K562 (cell line): Measurements from ENCODE around the gene LEMD1. TPM values are rescaled to one million over a fixed set of nuclear protein-coding genes. Genes with fewer than 3 reads are reported as not detected.

Source experiments
- ELF4 ChIP-seq: fragments of 450-650 bp; formaldehyde crosslinking; IDR thresholded peaks from 2 replicates; pipeline ENCODE4 v1.4.0; 2022; ENCODE audit warnings: missing genetic modification characterization
- ESRRB ChIP-seq: fragments of 250-450 bp; sonication (Bioruptor Pico); IDR thresholded peaks from 2 replicates; pipeline ENCODE4 v1.5.0; 2020; ENCODE audit warnings: mild to moderate bottlenecking, moderate library complexity, borderline replicate concordance
- ETV5 ChIP-seq: sonication (generic); formaldehyde crosslinking; IDR thresholded peaks from 2 replicates; pipeline ENCODE4 v1.4.0; 2020; ENCODE audit warnings: low read depth, mild to moderate bottlenecking, missing genetic modification reagents
- FUS ChIP-seq: fragments of 200-400 bp; formaldehyde crosslinking; optimal IDR thresholded peaks from 2 replicates; pipeline ENCODE3; 2017; ENCODE audit warnings: low read depth, low read length
- KAT7 ChIP-seq: sonication (generic); formaldehyde crosslinking; IDR thresholded peaks from 2 replicates; pipeline ENCODE4 v1.8.0; 2022; ENCODE audit warnings: missing genetic modification reagents, mild to moderate bottlenecking, borderline replicate concordance
- MAX ChIP-seq: sonication (generic); formaldehyde crosslinking; IDR thresholded peaks from 2 replicates; pipeline ENCODE4 v1.9.0; 2022; ENCODE audit warnings: mild to moderate bottlenecking, missing genetic modification reagents
- NEUROD1 ChIP-seq: fragments of 150-350 bp; IDR thresholded peaks from 2 replicates; pipeline ENCODE4 v1.6.1; 2014; ENCODE audit warnings: borderline replicate concordance, low read length, low read depth; ENCODE audit not compliant: partially characterized antibody
- NFIX ChIP-seq: fragments of 250-450 bp; sonication (Bioruptor Pico); IDR thresholded peaks from 2 replicates; pipeline ENCODE4 v1.4.0; 2020; ENCODE audit warnings: low read depth, mild to moderate bottlenecking, moderate library complexity
- PHTF2 ChIP-seq: fragments of 250-450 bp; sonication (Bioruptor Pico); IDR thresholded peaks from 2 replicates; pipeline ENCODE4 v1.5.0; 2021; ENCODE audit warnings: mild to moderate bottlenecking
- RAD21 ChIP-seq, 2 experiments: fragments of 250-450 bp in 1 of 2; fragments of 450-650 bp in 1 of 2; sonication (Bioruptor Pico) in 1 of 2; formaldehyde crosslinking in 1 of 2; IDR thresholded peaks in 1 of 2; conservative IDR thresholded peaks in 1 of 2; 2 replicates each; pipeline versions ENCODE4 v1.4.0 to v1.8.0; 2020 to 2022; ENCODE audit warnings: mild to moderate bottlenecking in 2 of 2, moderate library complexity in 1 of 2
- RBM34 ChIP-seq: fragments of 200-400 bp; formaldehyde crosslinking; IDR thresholded peaks from 2 replicates; pipeline ENCODE4 v1.6.1; 2018; ENCODE audit warnings: low read length, borderline replicate concordance; ENCODE audit not compliant: insufficient read depth
- SMARCA4 ChIP-seq: fragments of 450-650 bp; IDR thresholded peaks from 2 replicates; pipeline ENCODE4 v1.6.1; 2016
- THAP12 ChIP-seq: fragments of 250-450 bp; sonication (Bioruptor Pico); IDR thresholded peaks from 2 replicates; pipeline ENCODE4 v1.9.0; 2021; ENCODE audit warnings: mild to moderate bottlenecking, inconsistent platforms
- ZNF174 ChIP-seq: fragments of 250-450 bp; sonication (Bioruptor Pico); IDR thresholded peaks from 2 replicates; pipeline ENCODE4 v1.4.0; 2020; ENCODE audit warnings: mild to moderate bottlenecking
- ZNF224 ChIP-seq: sonication (generic); formaldehyde crosslinking; IDR thresholded peaks from 2 replicates; pipeline ENCODE4 v1.8.0; 2022; ENCODE audit warnings: mild to moderate bottlenecking, missing genetic modification reagents
- ZNF24 ChIP-seq: fragments of 450-650 bp; IDR thresholded peaks from 2 replicates; pipeline ENCODE4 v1.6.1; 2016
- ZNF75A ChIP-seq: fragments of 450-650 bp; formaldehyde crosslinking; IDR thresholded peaks from 2 replicates; pipeline ENCODE4 v1.4.0; 2020; ENCODE audit warnings: mild to moderate bottlenecking
- ZNF76 ChIP-seq: fragments of 250-450 bp; sonication (Bioruptor Pico); IDR thresholded peaks from 2 replicates; pipeline ENCODE4 v1.4.0; 2020; ENCODE audit warnings: mild to moderate bottlenecking, moderate library complexity, borderline replicate concordance
- polyA plus RNA-seq, 8 experiments: library from polyadenylated mRNA; depleted of rRNA in 4 of 8; stranded (reverse) in 5 of 8; unstranded in 3 of 8; fragments of >200 nt; fragmentation: Nextera tagmentation in 2 of 8; fragmentation: Illumina TruSeq in 1 of 8; extraction: Ambion mirVana in 2 of 8; extraction: Trizol in 1 of 8; gene quantifications; 2 replicates each; pipeline versions ENCODE4 v1.2.1 to v1.2.3, GENCODE V29; 2011 to 2014; ENCODE audit warnings: inconsistent platforms in 1 of 8, missing spikeins in 1 of 8
- total RNA-seq, 7 experiments: library from RNA; depleted of rRNA in 6 of 7; stranded (reverse); fragments of >200 nt in 6 of 7; fragmentation: Illumina TruSeq in 2 of 7; extraction: Trizol in 2 of 7; gene quantifications; 2 replicates each; pipeline versions ENCODE4 v1.2.1 to v1.2.3, GENCODE V29; 2011 to 2021; ENCODE audit warnings: low replicate concordance in 1 of 7
- TF ChIP-seq, protein P1 (sequence below): fragments of 250-450 bp; sonication (Bioruptor Pico); IDR thresholded peaks from 2 replicates; pipeline ENCODE4 v1.8.0; 2022; ENCODE audit warnings: moderate library complexity, mild to moderate bottlenecking, inconsistent platforms
- TF ChIP-seq, protein P2 (sequence below): sonication (generic); formaldehyde crosslinking; IDR thresholded peaks from 2 replicates; pipeline ENCODE4 v1.8.1; 2023; ENCODE audit warnings: mild to moderate bottlenecking, missing genetic modification reagents
- TF ChIP-seq, protein P3 (sequence below): sonication (generic); formaldehyde crosslinking; IDR thresholded peaks from 2 replicates; pipeline ENCODE4 v1.8.0; 2022; ENCODE audit warnings: mild to moderate bottlenecking, missing genetic modification reagents

LEMD1 gene
- total and polyA plus RNA-seq, 9 of the 15 experiments (the other 6 are each of a cell fraction or from before 2014, with no cell fraction given), result 0.11 to 2.4 (median 0.57) TPM; not detected in 1

- TF ChIP-seq, protein P1, sequence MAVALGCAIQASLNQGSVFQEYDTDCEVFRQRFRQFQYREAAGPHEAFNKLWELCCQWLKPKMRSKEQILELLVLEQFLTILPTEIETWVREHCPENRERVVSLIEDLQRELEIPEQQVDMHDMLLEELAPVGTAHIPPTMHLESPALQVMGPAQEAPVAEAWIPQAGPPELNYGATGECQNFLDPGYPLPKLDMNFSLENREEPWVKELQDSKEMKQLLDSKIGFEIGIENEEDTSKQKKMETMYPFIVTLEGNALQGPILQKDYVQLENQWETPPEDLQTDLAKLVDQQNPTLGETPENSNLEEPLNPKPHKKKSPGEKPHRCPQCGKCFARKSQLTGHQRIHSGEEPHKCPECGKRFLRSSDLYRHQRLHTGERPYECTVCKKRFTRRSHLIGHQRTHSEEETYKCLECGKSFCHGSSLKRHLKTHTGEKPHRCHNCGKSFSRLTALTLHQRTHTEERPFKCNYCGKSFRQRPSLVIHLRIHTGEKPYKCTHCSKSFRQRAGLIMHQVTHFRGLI (CRISPR knock-in tag), result no peak
- TF ChIP-seq PHTF2 (CRISPR knock-in tag) (no peak), ETV5 (no peak), NFIX (CRISPR knock-in tag) (peak; percentile 54), FUS (no peak), ZNF76 (CRISPR knock-in tag) (no peak), KAT7 (CRISPR knock-in tag) (no peak), ZNF24 (no peak), SMARCA4 (no peak), ELF4 (no peak), ZNF224 (CRISPR knock-in tag) (no peak), ZNF174 (CRISPR knock-in tag) (no peak), ZNF75A (CRISPR knock-in tag) (no peak), THAP12 (CRISPR knock-in tag) (no peak), ESRRB (CRISPR knock-in tag) (no peak), MAX (0 out of 2 replicates have a peak, but pooled peaks have one; percentile 20), RAD21 (CRISPR knock-in tag; conservative IDR thresholded peaks at IDR 0.05 in 1 of 2, IDR thresholded peaks at IDR 0.05 in 1 of 2) (peak in 1 of 2 experiments; percentile 47; a peak in 2 of 4 replicates), NEUROD1 (no peak), RBM34 (no peak)
- TF ChIP-seq, protein P2, sequence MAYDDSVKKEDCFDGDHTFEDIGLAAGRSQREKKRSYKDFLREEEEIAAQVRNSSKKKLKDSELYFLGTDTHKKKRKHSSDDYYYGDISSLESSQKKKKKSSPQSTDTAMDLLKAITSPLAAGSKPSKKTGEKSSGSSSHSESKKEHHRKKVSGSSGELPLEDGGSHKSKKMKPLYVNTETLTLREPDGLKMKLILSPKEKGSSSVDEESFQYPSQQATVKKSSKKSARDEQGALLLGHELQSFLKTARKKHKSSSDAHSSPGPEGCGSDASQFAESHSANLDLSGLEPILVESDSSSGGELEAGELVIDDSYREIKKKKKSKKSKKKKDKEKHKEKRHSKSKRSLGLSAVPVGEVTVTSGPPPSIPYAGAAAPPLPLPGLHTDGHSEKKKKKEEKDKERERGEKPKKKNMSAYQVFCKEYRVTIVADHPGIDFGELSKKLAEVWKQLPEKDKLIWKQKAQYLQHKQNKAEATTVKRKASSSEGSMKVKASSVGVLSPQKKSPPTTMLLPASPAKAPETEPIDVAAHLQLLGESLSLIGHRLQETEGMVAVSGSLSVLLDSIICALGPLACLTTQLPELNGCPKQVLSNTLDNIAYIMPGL, result no peak
- TF ChIP-seq, protein P3, sequence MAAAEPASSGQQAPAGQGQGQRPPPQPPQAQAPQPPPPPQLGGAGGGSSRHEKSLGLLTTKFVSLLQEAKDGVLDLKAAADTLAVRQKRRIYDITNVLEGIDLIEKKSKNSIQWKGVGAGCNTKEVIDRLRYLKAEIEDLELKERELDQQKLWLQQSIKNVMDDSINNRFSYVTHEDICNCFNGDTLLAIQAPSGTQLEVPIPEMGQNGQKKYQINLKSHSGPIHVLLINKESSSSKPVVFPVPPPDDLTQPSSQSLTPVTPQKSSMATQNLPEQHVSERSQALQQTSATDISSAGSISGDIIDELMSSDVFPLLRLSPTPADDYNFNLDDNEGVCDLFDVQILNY (CRISPR knock-in tag), result no peak
Measured at GRCh38 chr1:205438213-205439158, 16.6 kb upstream of the LEMD1 start (continued).
